Activated naive CD4-positive, alpha-beta T cell treated with anti-CD3 and anti-CD28 coated beads, Interleukin-2, amount 50 U/mL, for 72 hours (primary cell): Measurements from ENCODE around the gene SAMD4A. TPM values are rescaled to one million over a fixed set of nuclear protein-coding genes. Genes with fewer than 3 reads are reported as not detected.
"Not testable (repeated sequence)": the region's sequence is repeated elsewhere in the genome, so short reads cannot be mapped to it uniquely, and the experiment has no call there.

ENCODE experiments used
- ATAC-seq, 2 donors: fragments of 150-1000 bp; cut with Tn5 transposase; 2 replicates each; pipeline ENCODE4 v1.10.0; 2021; ENCODE audit warnings: mild to moderate bottlenecking in 2 of 2, moderate library complexity in 2 of 2
- DNase-seq, 2 donors: peaks; one replicate each; pipeline ENCODE4 v3.0.0; 2021 to 2022; ENCODE audit warnings: low spot score in 2 of 2
- H3K27ac Mint-ChIP-seq, 2 donors: one replicate each; pipeline ENCODE4 v1.8.0; 2022; ENCODE audit warnings: mild to moderate bottlenecking in 2 of 2, mixed read lengths in 2 of 2
- H3K36me3 Mint-ChIP-seq, 2 donors: one replicate each; pipeline ENCODE4 v1.8.0; 2022; ENCODE audit warnings: mixed read lengths in 2 of 2
- H3K9me3 Mint-ChIP-seq, 2 donors: one replicate each; pipeline ENCODE4 v1.8.0; 2022; ENCODE audit warnings: mixed read lengths in 2 of 2
- total RNA-seq, 2 donors: library from RNA; stranded (reverse); gene quantifications; one replicate each; pipeline ENCODE4 v1.2.3, GENCODE V29; 2022

Gene SAMD4A
- total RNA-seq, 2 donors from 2014 or later: 2.3 to 6.8 TPM

- no peak overlapping the region for H3K27ac Mint-ChIP-seq
- ATAC-seq: no peak
- no peaks in the 10 kb centered on the region for H3K9me3 Mint-ChIP-seq
Measured at GRCh38 chr14:54785778-54786770, 219.1 kb downstream of the SAMD4A start.

GRCh38 chr14:54786838-54787237 lies 219.9 kb downstream of the SAMD4A start:
- H3K27ac Mint-ChIP-seq: no peak overlapping the region

More at GRCh38 chr14:54785778-54786770, 219.1 kb downstream of the SAMD4A start:
- H3K36me3 Mint-ChIP-seq: no peaks in the 10 kb centered on the region
- DNase-seq: no peak

GRCh38 chr14:54787261-54787660 lies 220.3 kb downstream of the SAMD4A start:
- ATAC-seq: no peak
- no peaks in the 10 kb centered on the region for H3K36me3 Mint-ChIP-seq
- DNase-seq: peak in 1 of 2 donors; percentile 33
- no peaks in the 10 kb centered on the region for H3K9me3 Mint-ChIP-seq
- H3K27ac Mint-ChIP-seq: no peak overlapping the region

More at GRCh38 chr14:54786838-54787237, 219.9 kb downstream of the SAMD4A start:
- no peak for DNase-seq
- ATAC-seq: no peak
- H3K9me3 Mint-ChIP-seq: no peaks in the 10 kb centered on the region
- H3K36me3 Mint-ChIP-seq: no peaks in the 10 kb centered on the region

DNA sequence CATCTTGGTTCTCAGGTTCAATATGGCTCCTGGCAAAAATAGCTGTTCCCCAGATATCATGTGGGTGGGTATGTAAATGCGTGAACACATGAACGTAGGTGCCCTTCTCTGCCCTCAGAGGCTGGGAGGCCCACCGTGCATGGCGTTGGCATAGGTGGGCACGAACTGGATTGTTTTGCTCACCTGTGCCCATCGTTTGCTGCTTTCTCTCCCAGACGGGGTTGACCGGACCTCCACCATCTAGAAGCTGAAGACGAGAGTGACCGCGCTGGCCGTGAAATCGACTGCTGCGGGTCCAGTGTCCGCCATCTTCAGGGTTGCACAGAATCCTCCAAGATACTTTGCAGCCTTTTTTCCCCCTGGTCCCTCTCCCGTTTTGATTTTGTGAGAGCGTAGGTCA lies 221.8 kb downstream of the SAMD4A start:
- DNase-seq (no peak), ATAC-seq (no peak)
- Mint-ChIP-seq H3K9me3 (no peaks in the 10 kb centered on the region), H3K36me3 (no peaks in the 10 kb centered on the region), H3K27ac (no peak overlapping the region)

DNA sequence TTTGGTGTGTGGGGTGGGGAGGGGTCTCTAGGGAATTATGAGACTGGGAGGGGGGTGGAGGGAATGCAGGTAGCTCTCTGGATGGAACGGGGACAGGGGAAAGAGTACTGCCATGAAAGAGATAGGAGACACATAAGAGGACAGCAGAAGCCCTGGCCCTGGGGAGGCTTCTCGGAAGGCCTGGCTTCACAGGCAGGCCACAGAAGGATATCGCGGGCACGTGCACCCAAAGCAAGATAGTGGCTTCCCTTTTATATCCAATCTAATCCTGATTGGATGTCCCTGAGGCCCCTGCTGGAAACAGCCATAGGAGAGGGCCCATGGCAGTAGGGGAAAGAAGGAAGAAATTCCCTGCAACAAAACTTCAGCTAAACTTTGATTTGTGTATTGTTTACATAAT lies 222.2 kb downstream of the SAMD4A start:
- no peak for ATAC-seq
- DNase-seq: no peak
- Mint-ChIP-seq H3K9me3 (no peaks in the 10 kb centered on the region), H3K27ac (no peak overlapping the region), H3K36me3 (no peaks in the 10 kb centered on the region)

DNA sequence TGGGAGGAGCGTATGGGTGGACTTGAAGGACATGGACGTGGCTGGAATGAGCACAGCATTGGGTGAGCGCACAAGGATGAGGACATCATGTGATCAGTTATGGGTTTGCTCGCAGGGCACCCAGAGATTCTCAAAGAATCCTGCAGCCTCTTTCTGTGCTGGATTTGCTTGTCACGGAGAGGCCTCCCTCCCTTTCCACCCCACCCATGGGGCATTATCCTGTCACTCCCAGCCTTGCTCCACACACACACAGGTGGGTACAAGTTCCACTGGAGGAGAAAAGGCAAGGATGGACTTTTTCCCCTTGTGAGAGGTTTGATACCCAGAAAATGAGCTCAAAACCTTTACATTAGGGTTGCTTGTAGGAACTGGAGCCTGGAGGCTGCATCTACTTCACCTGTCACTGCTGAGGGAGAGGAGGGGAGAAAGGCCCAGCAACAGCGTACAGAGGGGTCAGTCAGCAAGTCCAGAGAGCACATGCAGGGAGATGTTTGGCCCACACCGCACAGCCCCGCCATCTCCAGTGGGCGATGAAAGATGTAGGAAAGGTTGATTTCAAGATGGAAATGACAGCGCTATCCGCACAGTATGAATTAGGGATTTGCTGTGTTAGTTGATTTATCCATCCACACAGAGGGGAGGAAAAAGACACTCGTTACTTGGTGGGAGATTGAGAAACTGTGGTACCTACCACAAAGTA lies 223.0 kb downstream of the SAMD4A start:
- Mint-ChIP-seq H3K9me3 (no peaks in the 10 kb centered on the region), H3K36me3 (no peaks in the 10 kb centered on the region), H3K27ac (no peak overlapping the region)
- DNase-seq (no peak), ATAC-seq (no peak)

- no peak overlapping the region for H3K27ac Mint-ChIP-seq
- H3K36me3 Mint-ChIP-seq: peaks cover 0 to 7% of the 10 kb centered on the region in 2 donors
- no peak for ATAC-seq
- DNase-seq: no peak
- H3K9me3 Mint-ChIP-seq: peaks cover 0 to 6% of the 10 kb centered on the region in 2 donors
Measured at GRCh38 chr14:54791001-54791400, 224.1 kb downstream of the SAMD4A start.

DNA sequence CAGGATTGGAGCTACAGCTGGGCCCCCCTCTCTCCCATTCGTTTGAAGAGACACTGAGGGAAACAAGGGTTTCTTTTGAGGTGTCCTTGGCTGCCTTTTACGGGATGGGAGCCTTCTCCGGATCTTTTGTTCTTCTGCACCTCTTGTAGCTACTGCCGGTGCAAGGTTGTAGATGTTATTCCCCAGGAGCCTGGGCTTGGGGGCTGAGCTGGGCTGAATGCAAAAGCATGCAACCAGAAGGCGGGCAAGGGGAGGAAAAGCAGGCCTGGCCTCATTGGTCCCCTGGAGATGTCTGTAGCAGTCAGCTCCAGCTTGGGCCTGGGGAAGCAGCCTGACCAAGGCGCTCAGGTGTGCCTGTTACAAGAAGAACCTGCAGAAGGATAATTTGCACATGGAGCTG lies 225.4 kb downstream of the SAMD4A start:
- Mint-ChIP-seq H3K27ac (no peak overlapping the region), H3K9me3 (peaks cover 0 to 6% of the 10 kb centered on the region in 2 donors), H3K36me3 (peaks cover 0 to 7% of the 10 kb centered on the region in 2 donors)
- DNase-seq (no peak), ATAC-seq (no peak)

DNA sequence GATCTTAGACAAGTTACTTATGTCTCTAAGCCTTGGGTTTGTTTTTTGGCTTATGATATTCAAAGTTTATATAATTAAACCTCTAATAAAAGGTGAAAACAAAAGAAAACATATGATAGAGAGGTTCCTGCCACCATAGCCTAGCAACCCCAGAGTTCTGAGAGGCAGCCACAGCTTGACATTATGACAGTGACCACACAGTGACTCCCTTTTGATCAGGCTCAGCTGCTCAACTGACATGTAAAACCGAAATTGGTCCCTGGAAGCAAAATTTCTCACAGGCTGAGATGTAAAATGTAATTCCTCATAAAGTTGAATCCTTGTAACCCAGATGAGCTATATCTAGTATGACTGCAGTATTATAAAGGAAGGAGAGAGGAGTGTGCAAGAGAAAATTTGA lies 227.2 kb downstream of the SAMD4A start:
- peaks cover 0 to 6% of the 10 kb centered on the region in 2 donors for H3K9me3 Mint-ChIP-seq
- peaks cover 0 to 7% of the 10 kb centered on the region in 2 donors for H3K36me3 Mint-ChIP-seq
- no peak overlapping the region for H3K27ac Mint-ChIP-seq
- no peak for DNase-seq
- ATAC-seq: peak in 1 of 2 donors; percentile 22

GRCh38 chr14:54794796-54795195 lies 227.9 kb downstream of the SAMD4A start:
- Mint-ChIP-seq H3K36me3 (peaks cover 0 to 7% of the 10 kb centered on the region in 2 donors), H3K27ac (no peak overlapping the region), H3K9me3 (peaks cover 0 to 6% of the 10 kb centered on the region in 2 donors)
- DNase-seq: no peak
- ATAC-seq: no peak

DNA sequence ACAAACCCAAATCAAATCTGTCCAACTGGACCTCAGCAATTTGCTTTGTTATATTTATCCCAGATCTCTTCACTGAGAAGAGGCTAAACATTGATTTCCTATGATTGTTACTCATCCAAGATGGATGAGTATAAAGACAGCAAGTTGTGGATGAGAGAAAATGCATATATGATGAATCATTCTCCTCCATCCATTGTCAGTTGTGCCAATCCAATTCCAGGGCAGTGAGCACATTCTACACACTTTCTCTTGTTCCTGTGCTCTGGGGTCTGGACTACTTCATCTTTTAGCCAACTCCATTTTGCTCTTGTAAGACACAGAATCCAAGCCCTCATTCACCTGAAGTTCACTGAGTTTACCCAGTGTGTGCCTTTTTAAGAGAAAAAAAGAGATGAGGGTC lies 230.0 kb downstream of the SAMD4A start:
- Mint-ChIP-seq H3K36me3 (peaks cover 0 to 7% of the 10 kb centered on the region in 2 donors), H3K27ac (no peak overlapping the region), H3K9me3 (peaks cover 0 to 6% of the 10 kb centered on the region in 2 donors)
- no peak for DNase-seq
- no peak for ATAC-seq

DNA sequence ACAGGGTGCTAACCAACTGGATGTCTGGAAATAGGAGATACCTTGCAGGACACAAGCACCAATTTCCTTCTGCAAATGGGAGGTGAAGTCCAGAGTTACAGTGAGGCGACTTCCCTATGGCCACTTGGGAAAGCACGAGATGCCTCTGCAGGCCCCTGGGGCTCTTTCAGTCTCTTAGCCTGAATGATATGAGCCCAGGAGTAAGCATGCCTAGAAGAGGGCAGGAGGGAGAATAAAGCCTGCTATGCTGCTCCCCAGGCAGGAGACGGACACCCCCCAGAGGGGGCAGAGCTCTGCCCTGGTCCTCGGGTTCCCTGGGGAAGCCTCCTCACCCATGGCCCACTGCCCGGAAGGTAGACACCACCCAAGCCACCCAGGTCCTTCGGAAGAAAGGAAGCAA lies 230.6 kb downstream of the SAMD4A start:
- peaks cover 0 to 7% of the 10 kb centered on the region in 2 donors for H3K36me3 Mint-ChIP-seq
- no peak overlapping the region for H3K27ac Mint-ChIP-seq
- DNase-seq (no peak), ATAC-seq (no peak)
- H3K9me3 Mint-ChIP-seq: peaks cover 0 to 6% of the 10 kb centered on the region in 2 donors

DNA sequence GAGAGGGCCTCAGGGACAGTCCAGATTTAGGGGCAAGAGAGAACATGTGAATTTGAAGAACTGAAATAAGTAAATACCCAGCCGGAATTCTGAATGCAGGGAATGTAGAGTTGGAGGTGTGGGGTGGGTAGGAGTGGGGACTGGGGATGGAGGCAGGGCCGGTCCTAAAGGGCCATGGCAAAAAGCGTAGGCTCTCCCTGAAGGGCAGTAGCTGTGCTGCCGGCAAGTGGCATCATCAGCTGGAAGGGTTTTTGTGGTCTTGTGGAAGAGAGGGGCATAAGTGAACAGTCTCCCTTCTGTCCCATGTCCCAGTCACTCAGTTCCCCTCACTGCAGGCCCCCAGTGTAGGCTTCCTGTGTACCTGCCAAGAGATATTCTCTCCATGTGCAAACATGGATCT lies 231.1 kb downstream of the SAMD4A start:
- H3K27ac Mint-ChIP-seq: no peak overlapping the region
- no peak for DNase-seq
- peaks cover 0 to 7% of the 10 kb centered on the region in 2 donors for H3K36me3 Mint-ChIP-seq
- ATAC-seq: no peak
- H3K9me3 Mint-ChIP-seq: peaks cover 0 to 6% of the 10 kb centered on the region in 2 donors

DNA sequence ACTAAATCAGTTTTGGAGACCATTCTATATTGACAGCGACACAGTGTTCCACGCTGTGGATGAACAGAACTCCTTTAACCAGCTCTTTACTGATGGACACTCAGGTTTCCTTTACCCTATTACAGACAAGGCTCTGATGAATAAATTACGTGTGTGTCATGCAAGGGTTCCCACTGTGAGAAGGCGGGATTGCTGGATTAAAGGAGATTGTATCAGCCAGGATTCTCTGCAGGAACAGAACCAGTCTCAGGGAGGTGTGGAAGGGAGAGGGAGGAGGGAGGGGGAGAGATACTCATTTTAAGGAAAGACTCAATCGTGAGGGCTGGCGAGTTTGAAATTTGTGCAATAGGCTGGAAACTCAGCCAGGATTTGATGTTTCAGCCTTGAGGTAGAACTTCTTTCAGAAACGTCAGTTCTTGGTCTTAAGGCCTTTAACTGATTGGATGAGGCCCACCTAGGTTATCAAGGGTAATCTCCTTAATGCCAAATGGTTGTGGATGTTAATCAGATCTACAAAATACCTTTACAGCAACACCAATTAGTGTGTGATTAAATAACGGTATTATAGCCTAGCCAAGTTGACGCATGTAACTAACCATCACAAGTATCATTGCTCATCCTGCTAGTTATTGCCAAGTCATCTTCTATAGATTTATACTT lies 231.7 kb downstream of the SAMD4A start:
- ATAC-seq: no peak
- Mint-ChIP-seq H3K36me3 (peaks cover 0 to 7% of the 10 kb centered on the region in 2 donors), H3K27ac (no peak overlapping the region), H3K9me3 (peaks cover 0 to 6% of the 10 kb centered on the region in 2 donors)
- DNase-seq: no peak

DNA sequence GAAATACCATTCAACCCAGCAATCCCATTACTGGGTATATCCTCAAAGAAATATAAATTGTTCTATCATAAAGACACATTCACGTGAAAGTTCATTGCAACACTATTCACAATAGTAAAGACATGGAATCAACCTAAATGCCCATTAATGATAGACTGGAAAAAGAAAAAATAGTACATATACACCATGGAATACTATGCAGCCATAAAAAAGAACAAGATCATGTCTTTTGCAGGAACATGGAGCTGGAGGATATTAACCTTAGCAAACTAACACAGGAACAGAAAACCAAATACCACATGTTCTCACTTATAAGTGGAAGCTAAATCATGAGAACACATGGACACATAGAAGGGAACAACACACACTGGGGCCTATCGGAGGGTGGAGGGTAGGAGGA lies 234.6 kb downstream of the SAMD4A start:
- not testable (repeated sequence) for H3K9me3 Mint-ChIP-seq, ATAC-seq, H3K27ac Mint-ChIP-seq, DNase-seq, H3K36me3 Mint-ChIP-seq

DNA sequence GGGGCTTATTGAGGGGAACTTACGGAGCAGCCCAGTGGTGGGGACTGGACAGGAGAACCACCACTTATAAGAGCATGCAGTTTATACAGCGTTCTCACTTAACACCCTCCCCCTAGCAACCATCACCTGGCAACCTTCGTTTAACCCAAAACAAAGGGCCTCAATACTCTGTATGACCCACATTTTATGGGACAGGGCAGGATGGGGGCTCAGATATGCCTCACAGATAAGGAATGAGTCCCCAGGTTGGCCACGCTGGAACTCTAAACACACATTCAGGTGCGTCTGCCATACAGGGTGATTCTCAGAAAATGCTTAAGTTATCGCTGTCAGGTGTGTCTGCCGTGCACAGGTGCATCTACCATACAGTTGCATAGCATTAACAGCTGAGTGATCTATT lies 236.5 kb downstream of the SAMD4A start:
- no peak overlapping the region for H3K27ac Mint-ChIP-seq
- ATAC-seq: no peak
- H3K36me3 Mint-ChIP-seq: no peaks in the 10 kb centered on the region
- H3K9me3 Mint-ChIP-seq: no peaks in the 10 kb centered on the region
- DNase-seq: no peak
